Tibial nerve (tissue), 4 donors: ENCODE measurements around the gene DGKE. TPM values are rescaled to one million over a fixed set of nuclear protein-coding genes. Genes with fewer than 3 reads are reported as not detected.

Experiments used
- DNase-seq, 2 donors: peaks; one replicate each; pipeline ENCODE4 v3.0.0-alpha.2; 2019; ENCODE audit warnings: low spot score in 2 of 2
- H3K27ac ChIP-seq, 4 donors: fragments of 200-600 bp; sonication (generic) in 3 of 4; one replicate each; pipeline ENCODE4 v1.5.1; 2017 to 2019; ENCODE audit warnings: mild to moderate bottlenecking in 1 of 4
- H3K27me3 ChIP-seq, 2 donors: fragments of 200-600 bp; sonication (generic) in 1 of 2; one replicate each; pipeline versions ENCODE4 v1.5.1 to v1.6.0; 2017 to 2019
- H3K36me3 ChIP-seq, 3 donors: fragments of 200-600 bp; sonication (generic); one replicate each; pipeline ENCODE4 v1.5.1; 2018 to 2019
- H3K4me1 ChIP-seq, 4 donors: fragments of 200-600 bp; sonication (generic) in 3 of 4; one replicate each; pipeline ENCODE4 v1.5.1; 2017 to 2019
- H3K4me3 ChIP-seq, 4 donors: fragments of 200-600 bp; sonication (generic) in 3 of 4; one replicate each; pipeline ENCODE4 v1.5.1; 2017 to 2019; ENCODE audit warnings: mild to moderate bottlenecking in 1 of 4, moderate library complexity in 1 of 4
- H3K9me3 ChIP-seq, 4 donors: fragments of 200-600 bp; sonication (generic) in 3 of 4; one replicate each; pipeline ENCODE4 v1.5.1; 2017 to 2019
- EP300 ChIP-seq, 2 donors: sonication (generic); formaldehyde crosslinking; IDR thresholded peaks; one replicate each; pipeline ENCODE4 v1.6.1; 2017; ENCODE audit warnings: antibody characterized with exemption in 2 of 2, mild to moderate bottlenecking in 1 of 2
- POLR2A ChIP-seq, 2 donors: fragments of 450-650 bp; IDR thresholded peaks; one replicate each; pipeline ENCODE4 v1.6.1; 2017; ENCODE audit warnings: antibody characterized with exemption in 2 of 2, mild to moderate bottlenecking in 2 of 2, moderate library complexity in 2 of 2
- WGBS, 2 donors: methylation state at CpG; one replicate each; pipeline ENCODE4 v1.1.5; 2018; 5-methylcytosine and 5-hydroxymethylcytosine counted together
- total RNA-seq, 4 donors: library from RNA; depleted of rRNA; stranded (reverse); fragments of >200 nt; gene quantifications; one replicate each; pipeline ENCODE4 v1.1.0, GENCODE V29; 2016
- TF ChIP-seq, protein P1 (sequence below), 5 experiments: fragments of 200-600 bp in 3 of 5; fragments of 450-650 bp in 2 of 5; sonication (generic) in 3 of 5; IDR thresholded peaks; one replicate each; pipeline ENCODE4 v1.5.1; 2016 to 2019; ENCODE audit warnings: antibody characterized with exemption in 5 of 5, mild to moderate bottlenecking in 3 of 5, moderate library complexity in 2 of 5

The DGKE gene
- total RNA-seq, 4 donors from 2014 or later: 10.5 to 45.9 (median 13.4) TPM

DNA sequence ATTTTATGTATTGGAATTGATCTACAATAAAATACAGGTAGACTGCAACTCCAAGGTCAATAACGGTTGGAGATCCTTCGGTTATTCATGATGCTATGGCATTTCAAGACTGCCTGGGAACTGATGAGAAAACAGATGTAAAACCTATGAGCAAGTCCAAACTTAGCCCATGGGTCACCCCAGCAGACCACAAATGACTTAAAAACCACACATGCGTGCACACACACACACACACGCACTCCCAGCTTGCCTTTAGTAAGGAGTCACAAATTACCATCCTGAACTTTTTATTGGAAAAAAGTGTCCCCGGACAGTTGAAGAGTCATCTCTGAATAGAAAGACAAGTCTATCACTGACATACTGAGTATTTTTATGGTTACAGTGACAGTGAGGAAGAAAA is 53.2 kb downstream of the DGKE start:
- Histone ChIP-seq H3K9me3 (peaks cover 0 to 9% (median 0%) of the 10 kb centered on the region in 4 donors), H3K4me1 (no peaks in the 10 kb centered on the region), H3K4me3 (no peak overlapping the region), H3K27me3 (no peaks in the 10 kb centered on the region), H3K27ac (no peak overlapping the region), H3K36me3 (peaks cover 0 to 60% (median 8%) of the 10 kb centered on the region in 3 donors)
- 97 to 100% methylated on average over 5 of the region's 5 CpGs for WGBS, 2 donors
- TF ChIP-seq EP300 (IDR thresholded peaks at IDR 0.05): no peak
- DNase-seq: no peak

DNA sequence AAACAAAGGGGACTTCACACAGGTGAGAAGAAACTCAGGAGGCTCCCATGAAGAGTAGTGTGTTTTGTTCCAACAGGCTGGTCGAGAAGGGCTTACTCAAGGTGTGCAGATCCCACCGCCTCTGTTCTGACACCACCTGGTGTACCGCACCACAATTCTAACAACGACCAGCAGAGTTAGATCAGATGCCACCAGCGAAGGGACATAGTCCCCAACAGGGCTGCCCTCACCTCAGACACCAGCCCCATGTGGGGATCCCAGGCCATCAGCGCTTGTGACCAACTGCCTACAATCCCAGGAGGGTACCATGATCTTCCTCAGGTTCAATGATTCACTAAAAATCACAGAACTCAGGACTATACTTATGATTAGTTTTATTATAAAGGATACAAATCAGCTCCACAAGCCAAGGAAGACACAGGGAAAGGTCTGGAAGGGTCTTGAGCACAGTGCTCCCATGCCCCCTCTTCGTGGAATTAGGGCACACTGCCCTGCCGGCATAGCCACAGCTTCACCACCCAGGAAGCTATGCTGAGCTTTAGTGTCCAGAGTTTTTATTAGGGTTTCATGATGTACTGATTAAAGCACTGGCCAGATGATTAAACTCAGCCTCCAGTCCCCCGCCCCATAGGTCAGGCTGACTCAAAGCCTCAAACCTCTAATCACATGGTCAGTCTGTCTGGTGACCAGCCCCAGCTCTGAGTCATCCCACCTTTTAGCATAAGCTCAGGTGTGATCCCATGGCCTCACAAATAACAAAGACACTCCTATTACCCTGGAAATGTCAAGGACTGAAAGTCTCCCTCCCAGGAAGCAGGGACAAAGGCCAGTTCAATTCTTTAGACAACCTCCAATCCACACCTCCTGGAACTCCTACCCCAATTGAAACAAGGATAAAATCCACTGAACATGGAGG is 53.9 kb downstream of the DGKE start:
- Histone ChIP-seq H3K9me3 (peaks cover 0 to 9% (median 0%) of the 10 kb centered on the region in 4 donors), H3K4me1 (no peaks in the 10 kb centered on the region), H3K27ac (no peak overlapping the region), H3K4me3 (no peak overlapping the region), H3K27me3 (no peaks in the 10 kb centered on the region), H3K36me3 (peaks cover 0 to 67% (median 12%) of the 10 kb centered on the region in 3 donors)
- 93 to 97% methylated on average over 9 of the region's 9 CpGs for WGBS, 2 donors
- TF ChIP-seq POLR2A (IDR thresholded peaks at IDR 0.05): no peak
- TF ChIP-seq, protein P1, sequence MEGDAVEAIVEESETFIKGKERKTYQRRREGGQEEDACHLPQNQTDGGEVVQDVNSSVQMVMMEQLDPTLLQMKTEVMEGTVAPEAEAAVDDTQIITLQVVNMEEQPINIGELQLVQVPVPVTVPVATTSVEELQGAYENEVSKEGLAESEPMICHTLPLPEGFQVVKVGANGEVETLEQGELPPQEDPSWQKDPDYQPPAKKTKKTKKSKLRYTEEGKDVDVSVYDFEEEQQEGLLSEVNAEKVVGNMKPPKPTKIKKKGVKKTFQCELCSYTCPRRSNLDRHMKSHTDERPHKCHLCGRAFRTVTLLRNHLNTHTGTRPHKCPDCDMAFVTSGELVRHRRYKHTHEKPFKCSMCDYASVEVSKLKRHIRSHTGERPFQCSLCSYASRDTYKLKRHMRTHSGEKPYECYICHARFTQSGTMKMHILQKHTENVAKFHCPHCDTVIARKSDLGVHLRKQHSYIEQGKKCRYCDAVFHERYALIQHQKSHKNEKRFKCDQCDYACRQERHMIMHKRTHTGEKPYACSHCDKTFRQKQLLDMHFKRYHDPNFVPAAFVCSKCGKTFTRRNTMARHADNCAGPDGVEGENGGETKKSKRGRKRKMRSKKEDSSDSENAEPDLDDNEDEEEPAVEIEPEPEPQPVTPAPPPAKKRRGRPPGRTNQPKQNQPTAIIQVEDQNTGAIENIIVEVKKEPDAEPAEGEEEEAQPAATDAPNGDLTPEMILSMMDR (IDR thresholded peaks at IDR 0.05): no peak
- no peak for TF ChIP-seq EP300 (IDR thresholded peaks at IDR 0.05)
- no peak for DNase-seq

DNA sequence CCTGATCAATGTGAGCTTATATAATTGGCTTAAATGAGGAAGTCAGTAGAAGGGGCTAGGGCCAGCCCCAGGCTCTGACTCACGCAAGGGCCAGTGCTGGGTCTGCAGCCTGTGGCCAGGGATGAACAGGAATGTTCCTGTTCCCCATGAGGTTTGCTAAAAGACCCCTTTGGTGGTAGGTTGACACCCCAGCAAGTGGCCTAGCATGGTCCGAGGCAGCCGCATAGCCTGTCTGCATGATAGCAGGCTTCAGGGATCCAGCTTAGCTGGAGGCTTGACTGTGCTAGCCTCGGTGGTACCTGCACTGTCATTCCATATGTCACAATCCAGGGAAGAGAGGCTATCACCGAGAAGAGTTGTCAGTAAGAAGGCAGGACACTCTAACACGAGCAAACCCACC is 56.4 kb downstream of the DGKE start:
- no peak for DNase-seq
- no peaks in the 10 kb centered on the region for H3K4me1 ChIP-seq
- no peak overlapping the region for H3K4me3 ChIP-seq
- peaks cover 0 to 9% (median 0%) of the 10 kb centered on the region in 4 donors for H3K9me3 ChIP-seq
- peaks cover 0 to 93% (median 19%) of the 10 kb centered on the region in 3 donors for H3K36me3 ChIP-seq
- TF ChIP-seq POLR2A (IDR thresholded peaks at IDR 0.05) (no peak), EP300 (IDR thresholded peaks at IDR 0.05) (no peak)
- TF ChIP-seq, protein P1 (IDR thresholded peaks at IDR 0.05): no peak
- 90 to 96% methylated on average over 6 of the region's 6 CpGs for WGBS, 2 donors
- H3K27ac ChIP-seq: no peak overlapping the region
- no peaks in the 10 kb centered on the region for H3K27me3 ChIP-seq

DNA sequence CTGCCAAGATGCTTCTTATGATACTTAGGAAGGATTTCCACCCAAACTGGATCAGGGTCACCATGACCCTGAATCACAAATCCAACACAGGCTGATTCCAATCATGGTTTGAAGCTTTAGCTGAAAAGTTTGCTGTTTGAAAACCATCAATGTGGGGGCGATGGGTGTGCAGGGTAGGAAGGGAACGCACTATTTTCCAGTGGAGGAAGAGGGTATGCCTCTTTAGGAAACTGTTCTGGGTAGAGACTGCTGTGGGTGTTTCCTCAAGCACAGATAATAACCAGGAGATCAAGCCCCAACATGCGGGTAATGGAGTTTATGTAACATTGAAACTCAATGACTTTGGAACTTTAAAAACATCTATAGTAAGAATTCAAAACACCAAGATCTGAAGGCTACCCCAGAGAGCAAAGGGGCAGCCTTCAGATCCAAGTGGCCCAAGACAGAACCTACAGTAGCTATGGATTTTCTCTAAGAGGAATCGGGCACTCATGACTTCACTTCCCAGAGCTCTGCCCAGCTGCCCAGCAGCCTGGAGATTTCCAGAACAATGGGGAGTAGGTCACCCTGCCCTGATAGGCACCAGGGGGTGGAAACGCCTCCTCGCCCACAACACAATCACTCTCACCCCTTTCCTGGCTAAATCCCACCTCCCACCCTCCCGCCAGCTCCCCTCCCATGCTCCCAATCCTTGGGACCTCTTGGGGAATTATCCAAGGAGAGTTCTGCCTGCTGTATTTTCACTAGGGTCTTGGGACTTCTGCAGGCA is 57.1 kb downstream of the DGKE start:
- no peak overlapping the region for H3K27ac ChIP-seq
- H3K4me1 ChIP-seq: no peaks in the 10 kb centered on the region
- H3K9me3 ChIP-seq: peaks cover 0 to 9% (median 0%) of the 10 kb centered on the region in 4 donors
- no peak for DNase-seq
- 93% methylated on average over 7 of the region's 7 CpGs for WGBS, 2 donors
- H3K27me3 ChIP-seq: no peaks in the 10 kb centered on the region
- no peak overlapping the region for H3K4me3 ChIP-seq
- peaks cover 0 to 100% (median 19%) of the 10 kb centered on the region in 3 donors for H3K36me3 ChIP-seq
- TF ChIP-seq EP300 (IDR thresholded peaks at IDR 0.05) (no peak), POLR2A (IDR thresholded peaks at IDR 0.05) (no peak)
- TF ChIP-seq, protein P1 (IDR thresholded peaks at IDR 0.05): no peak

DNA sequence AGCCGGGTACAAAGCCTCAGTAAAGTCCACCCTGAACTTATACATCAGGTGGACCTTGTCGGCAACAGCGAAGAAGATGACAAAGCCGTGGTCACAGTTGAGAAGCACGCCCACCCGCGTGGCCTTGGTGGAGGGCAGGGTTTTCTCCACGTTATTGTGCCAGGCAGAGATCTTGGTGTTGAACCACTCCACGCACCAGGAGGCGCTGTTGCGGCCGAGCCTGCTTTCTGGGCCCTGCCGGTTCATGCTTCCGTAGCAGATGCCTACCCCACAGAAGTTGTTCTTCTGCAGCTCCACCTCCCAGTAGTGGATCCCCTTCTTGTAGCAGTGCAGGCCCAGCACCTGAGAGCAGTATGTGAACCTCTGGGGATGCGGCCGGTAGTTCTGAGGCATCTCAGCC is 57.8 kb downstream of the DGKE start:
- DNase-seq: no peak
- WGBS, 2 donors: 83 to 84% methylated on average over 16 of the region's 16 CpGs
- Histone ChIP-seq H3K27me3 (no peaks in the 10 kb centered on the region), H3K4me1 (no peaks in the 10 kb centered on the region), H3K36me3 (peaks cover 0 to 100% (median 19%) of the 10 kb centered on the region in 3 donors), H3K27ac (no peak overlapping the region), H3K4me3 (no peak overlapping the region), H3K9me3 (peaks cover 0 to 9% (median 0%) of the 10 kb centered on the region in 4 donors)
- no peak for TF ChIP-seq EP300 (IDR thresholded peaks at IDR 0.05)
- TF ChIP-seq, protein P1 (IDR thresholded peaks at IDR 0.05): peak in 4 of 5 experiments; percentile 18 to 39 (median 28)
